Neutrophil (primary cell): Measurements from ENCODE around the gene INTS15.

Source experiments
- H3K27ac ChIP-seq: fragments of 200-600 bp; sonication (generic); 2 replicates; pipeline ENCODE4 v1.5.1; 2016; ENCODE audit warnings: mild to moderate bottlenecking, moderate library complexity
- H3K27me3 ChIP-seq: fragments of 200-600 bp; sonication (generic); 2 replicates; pipeline ENCODE4 v1.6.0; 2016; ENCODE audit warnings: mild to moderate bottlenecking
- H3K36me3 ChIP-seq: fragments of 200-600 bp; sonication (generic); 2 replicates; pipeline ENCODE4 v1.5.1; 2017
- H3K4me1 ChIP-seq, 2 experiments: fragments of 200-600 bp in 1 of 2; sonication (generic) in 1 of 2; 1 replicate in 1 of 2; 2 replicates in 1 of 2; pipeline versions ENCODE4 v1.5.1 to v1.6.1; 2013 to 2016; ENCODE audit warnings: low read depth in 1 of 2, low read length in 1 of 2, mild to moderate bottlenecking in 1 of 2, moderate library complexity in 1 of 2; ENCODE audit not compliant: control insufficient read depth in 1 of 2, insufficient read depth in 1 of 2
- H3K4me3 ChIP-seq, 2 experiments: fragments of 200-600 bp in 1 of 2; sonication (generic) in 1 of 2; 1 replicate in 1 of 2; 2 replicates in 1 of 2; pipeline ENCODE4 v1.5.1; 2013 to 2016; ENCODE audit warnings: low read depth in 1 of 2, low read length in 1 of 2, mild to moderate bottlenecking in 1 of 2, moderate library complexity in 1 of 2
- H3K9me3 ChIP-seq: fragments of 200-600 bp; sonication (generic); 2 replicates; pipeline ENCODE4 v1.5.1; 2016
- TF ChIP-seq, protein P1 (sequence below): fragments of 200-600 bp; sonication (generic); IDR thresholded peaks from 2 replicates; pipeline ENCODE4 v1.5.1; 2016; ENCODE audit warnings: antibody characterized with exemption

Gene INTS15

DNA sequence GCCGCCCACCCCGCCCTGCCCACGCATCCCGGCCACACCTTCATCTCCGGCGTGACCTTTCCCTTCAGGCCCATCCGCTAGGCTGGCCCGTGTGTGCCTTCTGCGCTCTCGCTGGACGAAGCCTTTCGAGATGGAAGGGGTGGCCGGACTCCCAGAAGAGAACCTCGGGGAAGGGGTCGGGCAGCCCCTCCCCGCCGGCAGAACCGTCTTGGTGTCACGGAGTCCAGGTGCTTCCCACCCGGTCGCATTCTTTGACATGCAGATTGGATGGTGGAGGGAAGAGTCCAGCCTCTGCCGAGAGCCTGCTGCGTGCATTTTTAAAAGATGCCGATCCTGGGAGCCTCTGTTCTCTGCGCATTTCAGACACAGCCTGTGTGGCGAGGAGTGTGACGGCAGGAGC is 18.3 kb downstream of the INTS15 start:
- Histone ChIP-seq H3K36me3 (peaks cover 61% of the 10 kb centered on the region), H3K27ac (no peak overlapping the region), H3K4me3 (no peak overlapping the region), H3K4me1 (no peaks in the 10 kb centered on the region), H3K27me3 (peaks cover 13% of the 10 kb centered on the region), H3K9me3 (no peaks in the 10 kb centered on the region)
- TF ChIP-seq, protein P1, sequence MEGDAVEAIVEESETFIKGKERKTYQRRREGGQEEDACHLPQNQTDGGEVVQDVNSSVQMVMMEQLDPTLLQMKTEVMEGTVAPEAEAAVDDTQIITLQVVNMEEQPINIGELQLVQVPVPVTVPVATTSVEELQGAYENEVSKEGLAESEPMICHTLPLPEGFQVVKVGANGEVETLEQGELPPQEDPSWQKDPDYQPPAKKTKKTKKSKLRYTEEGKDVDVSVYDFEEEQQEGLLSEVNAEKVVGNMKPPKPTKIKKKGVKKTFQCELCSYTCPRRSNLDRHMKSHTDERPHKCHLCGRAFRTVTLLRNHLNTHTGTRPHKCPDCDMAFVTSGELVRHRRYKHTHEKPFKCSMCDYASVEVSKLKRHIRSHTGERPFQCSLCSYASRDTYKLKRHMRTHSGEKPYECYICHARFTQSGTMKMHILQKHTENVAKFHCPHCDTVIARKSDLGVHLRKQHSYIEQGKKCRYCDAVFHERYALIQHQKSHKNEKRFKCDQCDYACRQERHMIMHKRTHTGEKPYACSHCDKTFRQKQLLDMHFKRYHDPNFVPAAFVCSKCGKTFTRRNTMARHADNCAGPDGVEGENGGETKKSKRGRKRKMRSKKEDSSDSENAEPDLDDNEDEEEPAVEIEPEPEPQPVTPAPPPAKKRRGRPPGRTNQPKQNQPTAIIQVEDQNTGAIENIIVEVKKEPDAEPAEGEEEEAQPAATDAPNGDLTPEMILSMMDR, result no peak

GRCh38 chr7:6608794-6609193 is 19.0 kb downstream of the INTS15 start:
- TF ChIP-seq, protein P1, result no peak
- H3K27me3 ChIP-seq, result peaks cover 19% of the 10 kb centered on the region
- H3K27ac ChIP-seq, result no peak overlapping the region
- H3K4me1 ChIP-seq, result no peaks in the 10 kb centered on the region
- H3K4me3 ChIP-seq, result no peak overlapping the region
- H3K36me3 ChIP-seq, result peaks cover 54% of the 10 kb centered on the region
- H3K9me3 ChIP-seq, result no peaks in the 10 kb centered on the region

DNA sequence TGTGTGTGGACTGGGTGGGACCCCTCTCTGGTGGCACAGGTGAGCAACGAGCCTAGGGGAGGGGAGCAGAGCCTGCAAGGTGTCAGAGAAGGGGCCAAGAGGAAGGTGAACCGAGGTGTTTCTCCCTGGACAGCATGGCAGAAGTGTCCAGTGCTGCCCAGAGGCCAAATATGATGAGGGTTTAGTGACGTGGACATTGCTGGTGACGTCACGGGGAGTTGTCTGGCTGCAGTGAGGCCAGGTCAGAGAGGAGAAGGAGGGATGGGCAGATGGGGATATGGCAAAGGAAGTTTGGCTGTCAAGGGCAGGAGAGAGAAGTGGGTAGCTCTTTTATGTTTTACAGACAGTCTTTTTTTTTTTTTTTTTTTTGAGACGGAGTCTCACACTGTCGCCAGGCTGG is 23.0 kb downstream of the INTS15 start:
- TF ChIP-seq, protein P1, result no peak
- Histone ChIP-seq H3K27me3 (peaks cover 58% of the 10 kb centered on the region), H3K36me3 (peaks cover 16% of the 10 kb centered on the region), H3K4me1 (peaks cover 4 to 8% of the 10 kb centered on the region in 2 experiments), H3K27ac (no peak overlapping the region), H3K4me3 (no peak overlapping the region), H3K9me3 (no peaks in the 10 kb centered on the region)

DNA sequence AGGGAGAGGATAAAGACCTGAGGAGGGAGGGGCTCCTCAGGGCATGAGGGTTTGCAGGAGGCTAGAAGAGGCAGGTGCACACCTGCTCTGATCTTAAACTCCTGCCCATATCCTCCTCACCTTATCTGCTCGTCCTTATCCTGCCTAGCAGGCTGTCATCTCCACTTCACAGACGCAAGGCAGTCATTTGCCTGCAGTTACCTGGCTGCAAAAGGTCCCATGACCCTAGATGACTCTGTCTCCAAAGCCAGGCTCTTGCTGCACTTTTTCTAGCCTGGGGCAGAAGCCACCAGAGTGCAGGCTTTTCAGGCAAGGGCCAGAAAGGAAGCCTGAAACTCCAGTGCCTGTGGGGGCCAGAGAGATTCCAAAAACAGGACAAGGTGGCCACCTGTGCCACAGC is 23.9 kb downstream of the INTS15 start:
- no peaks in the 10 kb centered on the region for H3K9me3 ChIP-seq
- H3K4me3 ChIP-seq, result no peak overlapping the region
- H3K36me3 ChIP-seq, result peaks cover 8% of the 10 kb centered on the region
- H3K27ac ChIP-seq, result no peak overlapping the region
- TF ChIP-seq, protein P1, result no peak
- peaks cover 4 to 8% of the 10 kb centered on the region in 2 experiments for H3K4me1 ChIP-seq
- peaks cover 67% of the 10 kb centered on the region for H3K27me3 ChIP-seq

GRCh38 chr7:6614953-6615722 is 25.3 kb downstream of the INTS15 start, which contains the start of gene ZNF853:
Gene ZNF853, plus strand, starts transcription at chr7:6615610. Its CDS starts 565 bp downstream, at chr7:6616175.
- Histone ChIP-seq H3K4me3 (peak within 1 kb of the TSS in 1 of 2 experiments; percentile 12), H3K9me3 (no peaks in the 10 kb centered on the region), H3K36me3 (no peaks in the 10 kb centered on the region), H3K4me1 (peaks cover 4 to 8% of the 10 kb centered on the region in 2 experiments), H3K27ac (no peak within 1 kb of the TSS), H3K27me3 (peaks cover 67% of the 10 kb centered on the region)
- TF ChIP-seq, protein P1, result no peak
